HG03103 (cell line): ENCODE data around the gene GALNT2.
A peak's percentile ranks its signal among the peaks of the same experiment; 100 is the strongest.

Experiments
- ATAC-seq: cut with Tn5 transposase; IDR thresholded peaks from one replicate; pipeline ENCODE4 v1.9.1; 2021; ENCODE audit warnings: low read depth; ENCODE audit not compliant: unreplicated experiment

Gene GALNT2

DNA sequence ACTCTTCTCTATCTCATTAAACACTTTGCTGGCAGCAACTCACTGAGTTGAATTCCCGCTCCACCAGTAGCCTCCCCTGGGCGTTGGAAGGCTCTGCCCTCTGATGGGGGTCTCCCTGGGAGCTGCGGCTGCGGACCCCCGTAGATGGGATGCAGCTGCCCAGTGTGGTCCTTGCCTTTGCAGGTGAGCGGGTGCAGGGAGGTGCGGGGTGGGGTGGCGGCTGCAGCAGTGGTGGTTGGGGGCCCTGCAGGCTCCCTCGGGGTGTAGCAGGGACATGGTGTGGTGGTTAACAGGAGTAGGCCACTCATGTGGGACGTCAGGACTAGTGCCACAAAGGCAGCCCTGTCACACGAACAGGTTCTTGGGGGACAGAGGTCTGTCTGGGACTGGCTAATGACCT, 42.0 kb downstream of the GALNT2 start:
- ATAC-seq, result no peak

DNA sequence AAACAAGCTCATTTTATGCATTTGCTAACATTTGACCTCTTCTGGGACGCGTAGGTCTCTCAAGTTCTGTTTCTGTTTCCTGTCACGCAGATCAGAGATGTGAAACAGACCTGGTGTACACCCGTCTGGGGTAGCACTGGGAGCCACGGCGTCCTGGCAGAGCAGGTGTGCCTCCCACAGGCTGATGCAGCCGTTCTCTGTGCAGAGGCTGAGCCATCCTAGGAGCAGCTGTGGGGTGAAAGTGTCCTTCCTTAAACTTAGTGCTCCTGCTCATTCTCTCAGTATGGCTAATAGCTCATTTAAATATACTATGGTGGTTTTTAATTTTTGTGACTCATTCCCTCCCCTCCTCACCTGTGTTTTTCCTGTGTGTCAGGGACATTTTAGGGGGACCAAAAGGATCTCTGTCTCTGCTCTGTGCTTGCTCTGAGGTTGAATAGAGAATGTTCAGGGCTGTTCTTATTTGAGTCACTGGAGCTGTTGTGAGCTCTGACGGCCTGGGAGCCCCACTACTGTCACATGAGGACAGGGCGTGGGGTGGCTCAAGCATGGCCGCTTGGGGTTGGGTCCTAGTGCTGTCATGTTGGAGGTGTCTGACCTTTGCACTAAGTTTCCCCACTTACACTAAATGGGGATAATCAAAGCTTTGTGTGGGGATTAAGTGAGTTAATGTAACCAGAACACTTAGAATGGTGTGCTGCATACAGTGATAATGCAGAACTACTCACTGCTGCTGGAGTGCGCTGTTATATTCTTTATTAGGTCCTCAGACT, 43.0 kb downstream of the GALNT2 start:
- ATAC-seq, result peak; percentile 78

DNA sequence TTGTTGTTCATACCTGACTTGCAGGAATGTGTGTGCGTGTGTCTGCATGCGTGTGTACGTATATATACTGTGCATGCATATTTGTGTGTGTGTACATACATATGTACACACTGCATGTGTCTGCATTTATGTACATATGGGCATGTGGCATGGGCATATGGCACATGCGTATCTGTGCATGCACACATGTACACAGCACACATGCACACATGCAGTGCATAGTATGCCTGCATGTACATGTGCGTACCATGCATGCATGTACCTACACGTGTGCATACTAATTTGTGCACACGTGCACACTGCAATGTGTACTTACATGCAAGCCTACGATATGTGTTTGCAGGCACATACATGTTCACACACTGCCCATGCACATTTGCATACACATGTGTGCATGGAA, 43.9 kb downstream of the GALNT2 start:
- no peak for ATAC-seq

DNA sequence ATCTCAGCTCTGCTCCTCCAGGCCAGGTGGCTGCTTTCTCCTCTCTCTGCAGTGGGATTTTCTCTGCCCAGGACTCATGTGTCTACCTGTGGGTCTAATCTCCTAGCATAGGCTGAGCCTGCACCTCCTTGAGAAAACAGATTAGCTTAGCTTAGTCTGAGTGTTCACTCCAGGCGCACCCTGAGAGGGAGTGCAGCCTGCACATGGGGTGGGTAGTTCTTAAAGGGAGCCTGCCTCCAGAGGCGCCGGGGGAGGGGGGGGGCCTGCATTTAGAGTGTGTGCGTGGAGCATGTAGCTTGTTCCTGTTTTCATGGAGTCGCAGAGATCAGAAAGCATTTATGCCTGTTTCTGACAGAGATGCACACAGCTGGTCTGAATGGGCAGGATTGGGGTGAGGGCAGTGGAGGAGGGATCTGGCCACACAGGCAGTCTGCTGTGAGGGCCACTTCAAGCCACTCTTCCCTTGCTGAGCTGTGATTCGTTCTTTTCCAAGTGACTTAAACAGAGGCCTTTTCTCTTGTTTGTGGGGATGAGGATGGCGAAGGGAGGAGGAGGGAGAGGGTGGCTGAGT, 45.2 kb downstream of the GALNT2 start:
- no peak for ATAC-seq

DNA sequence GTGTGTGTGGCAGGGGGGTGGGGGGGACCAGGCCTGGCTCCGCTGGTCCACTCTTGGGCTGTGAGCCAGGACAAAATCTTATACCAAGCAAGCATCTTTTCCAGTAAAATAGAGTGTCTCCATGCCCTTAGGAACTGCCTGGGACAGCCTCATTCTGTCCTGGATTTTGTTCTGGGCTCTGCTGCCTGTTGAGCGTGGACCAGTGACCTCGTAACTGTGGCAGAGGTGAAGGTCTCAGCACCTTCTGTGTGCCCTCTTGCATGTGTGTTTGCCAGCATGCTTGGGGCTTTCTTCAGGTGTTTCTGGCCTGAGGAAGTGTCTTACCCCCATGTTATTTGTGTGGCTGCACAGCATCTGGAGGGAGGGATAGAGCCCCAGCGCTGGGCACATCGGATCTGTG, 45.7 kb downstream of the GALNT2 start:
- ATAC-seq, result no peak

DNA sequence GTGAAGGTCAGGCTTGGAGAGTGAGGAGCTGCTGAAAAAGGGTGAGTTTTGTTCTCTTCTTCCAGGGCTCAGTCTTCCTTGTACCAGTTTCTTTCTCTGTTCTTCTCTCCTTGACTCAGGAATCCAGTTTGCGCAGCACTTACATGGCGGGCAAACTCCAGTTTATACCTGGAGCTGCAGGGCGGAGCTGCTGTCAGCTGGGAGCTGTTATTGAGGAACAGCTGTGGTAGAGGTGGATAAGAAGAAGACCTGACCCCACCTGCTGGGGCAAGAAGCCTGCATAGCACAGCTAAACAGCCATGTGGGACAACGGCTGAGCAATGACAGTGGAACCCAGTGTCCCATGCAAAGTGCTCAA, 46.2 kb downstream of the GALNT2 start:
- ATAC-seq, result no peak

DNA sequence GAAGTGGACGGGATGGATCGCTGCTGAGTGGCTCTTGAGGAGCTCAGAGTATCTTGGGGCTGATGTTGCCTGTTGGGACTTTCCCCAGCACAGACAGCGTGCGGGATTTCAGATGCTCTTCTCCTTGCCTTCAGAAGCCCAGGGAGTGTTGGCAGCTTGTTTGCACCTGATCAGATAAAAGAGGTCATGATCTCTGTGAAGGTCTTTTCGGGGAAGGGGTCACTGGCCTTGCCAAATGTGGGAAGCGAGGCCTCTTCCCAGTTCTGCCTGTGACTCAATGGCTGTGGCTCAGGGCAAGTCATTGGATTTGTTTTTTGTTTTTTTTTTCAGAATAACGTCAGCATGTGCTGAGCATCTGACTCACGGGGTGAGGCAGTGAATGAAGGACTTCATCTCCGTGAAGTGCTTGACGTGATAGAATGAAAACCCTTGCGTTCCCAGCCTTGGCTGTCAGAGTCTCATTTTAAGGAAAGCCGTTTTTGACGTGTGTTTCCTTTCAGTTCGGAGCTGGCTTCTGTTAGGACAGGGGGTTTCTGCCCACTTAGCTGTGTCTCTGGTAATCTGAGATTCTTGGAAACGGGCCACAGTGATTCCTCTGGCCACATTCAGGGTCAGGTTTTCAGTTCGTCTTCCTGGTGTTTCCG, 46.7 kb downstream of the GALNT2 start:
- ATAC-seq, result no peak

DNA sequence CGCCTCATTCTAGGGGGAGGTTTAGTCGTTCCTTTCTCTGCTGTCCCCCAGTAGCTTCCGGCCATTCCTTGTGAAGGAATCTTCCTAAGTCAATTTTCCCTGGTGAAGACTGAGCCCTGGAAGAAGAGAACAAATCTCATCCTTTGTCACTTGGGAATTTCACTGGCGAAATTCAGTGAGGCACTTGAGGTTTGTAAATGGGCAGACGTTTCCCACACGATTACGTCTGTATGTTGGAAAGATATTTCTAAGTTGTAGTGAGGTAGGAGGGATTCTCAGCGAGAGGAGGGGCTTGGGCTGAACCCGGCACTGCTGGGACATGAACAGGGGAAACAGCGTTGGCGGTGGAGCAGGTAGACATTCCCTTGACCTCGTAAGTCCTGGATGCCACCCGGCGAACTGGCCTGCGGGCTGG, 47.2 kb downstream of the GALNT2 start:
- ATAC-seq, result no peak

DNA sequence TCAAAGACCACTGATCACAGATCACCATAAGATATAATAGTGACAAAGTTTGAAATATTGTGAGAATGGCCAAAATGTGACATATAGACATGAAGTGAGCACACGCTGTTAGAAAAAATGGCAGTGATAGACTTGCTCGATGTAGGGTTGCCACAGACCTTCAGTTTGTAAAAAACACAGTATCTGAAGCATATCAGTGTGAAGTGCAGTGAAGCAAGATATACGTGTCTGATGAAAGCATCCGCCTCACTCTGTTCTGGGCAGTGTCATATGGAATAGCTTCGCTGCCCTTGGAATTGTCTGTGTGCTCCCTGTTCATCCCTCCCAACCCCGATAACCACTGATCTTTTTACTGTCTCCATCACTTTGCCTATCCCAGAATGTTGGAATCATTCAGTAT, 50.7 kb downstream of the GALNT2 start:
- ATAC-seq, result no peak

DNA sequence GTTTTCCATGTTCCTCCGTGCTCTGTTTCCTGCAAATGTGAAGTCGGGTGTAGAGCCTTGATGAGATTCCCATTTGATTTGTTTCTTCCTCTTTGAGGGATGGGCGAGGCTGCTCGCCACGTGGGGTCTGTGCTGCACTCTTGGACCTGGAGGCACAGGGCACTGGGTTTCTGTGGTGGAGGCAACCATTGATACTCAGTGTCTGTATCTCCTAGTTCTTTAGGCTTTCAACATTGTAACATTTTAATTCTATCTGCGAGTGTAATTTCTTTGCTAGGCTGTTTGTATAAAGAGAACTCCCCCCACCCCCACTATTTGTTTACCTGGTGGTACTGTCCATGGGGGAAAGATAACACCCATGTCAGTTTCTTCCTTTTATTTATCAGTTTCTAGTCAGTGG, 52.3 kb downstream of the GALNT2 start:
- ATAC-seq, result no peak

DNA sequence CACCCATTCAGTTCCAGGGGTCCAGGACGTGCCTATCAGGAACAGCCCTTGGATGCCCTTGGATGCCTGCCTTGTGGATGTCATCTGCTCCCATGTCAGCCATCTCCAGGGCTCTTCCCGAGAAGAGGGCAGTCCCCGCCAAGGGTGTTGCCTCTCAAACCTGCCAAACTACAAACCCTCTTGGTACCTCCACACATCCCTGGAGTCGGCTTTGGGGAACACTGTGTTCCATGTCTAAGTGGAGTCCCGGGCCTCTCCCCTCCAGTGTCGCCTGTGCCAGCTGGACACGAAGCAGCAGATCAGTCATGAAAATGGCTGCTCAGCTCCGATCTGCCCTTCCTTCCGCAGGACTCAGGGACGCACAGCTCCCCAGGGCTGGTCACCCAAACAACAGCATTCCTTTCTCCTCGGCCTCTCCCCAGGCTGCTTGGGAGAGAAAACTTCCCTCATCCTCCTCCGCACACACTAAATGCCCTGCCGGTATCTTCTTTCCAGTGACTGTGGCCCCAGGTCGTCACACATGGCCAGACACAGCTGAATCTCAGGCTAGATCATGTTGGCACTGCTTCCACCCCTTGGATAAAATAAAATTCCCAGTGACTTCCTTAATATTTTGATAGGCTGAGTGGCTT, 53.4 kb downstream of the GALNT2 start:
- ATAC-seq, result no peak

DNA sequence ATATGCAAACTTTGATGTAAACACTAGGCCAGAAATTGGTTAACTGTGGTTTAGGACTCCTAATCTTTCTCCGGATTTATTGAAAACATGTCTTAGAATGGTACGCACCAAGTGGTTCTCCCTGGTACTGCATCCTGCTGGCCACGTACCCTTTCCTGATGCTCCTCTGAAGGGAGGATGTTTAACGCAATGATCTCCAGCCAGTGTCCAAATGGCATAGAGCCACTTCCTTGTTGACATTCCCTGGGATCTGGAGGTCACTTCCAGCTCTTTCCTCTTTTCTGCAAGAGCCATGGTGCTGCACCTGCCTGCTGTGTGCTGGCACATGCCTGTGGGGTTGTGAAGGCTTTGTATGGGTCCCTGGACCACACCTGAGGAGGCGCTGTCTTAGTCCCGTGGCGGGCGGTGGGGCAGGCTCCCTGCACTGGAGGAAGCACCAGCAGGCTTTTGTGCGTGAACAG, 53.9 kb downstream of the GALNT2 start:
- ATAC-seq, result no peak

DNA sequence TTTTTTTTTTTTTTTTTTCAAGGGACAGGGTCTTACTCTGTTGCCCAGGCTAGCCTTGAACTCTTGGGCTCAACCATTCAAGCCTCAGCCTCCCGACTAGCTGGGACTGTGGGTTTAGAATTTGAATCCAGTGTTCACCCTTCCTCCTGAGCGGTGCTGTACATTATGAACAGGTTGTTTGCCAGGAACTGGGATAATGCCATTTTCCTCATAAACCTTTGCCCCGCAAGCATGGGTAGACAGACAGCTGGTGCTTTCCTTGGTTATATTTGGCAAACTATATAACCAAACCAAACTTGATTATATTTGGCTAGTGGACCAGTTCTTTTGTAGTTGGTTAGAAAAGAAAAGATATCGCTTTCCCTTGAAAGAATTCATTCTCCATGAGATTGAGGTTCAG, 54.9 kb downstream of the GALNT2 start:
- ATAC-seq, result no peak

DNA sequence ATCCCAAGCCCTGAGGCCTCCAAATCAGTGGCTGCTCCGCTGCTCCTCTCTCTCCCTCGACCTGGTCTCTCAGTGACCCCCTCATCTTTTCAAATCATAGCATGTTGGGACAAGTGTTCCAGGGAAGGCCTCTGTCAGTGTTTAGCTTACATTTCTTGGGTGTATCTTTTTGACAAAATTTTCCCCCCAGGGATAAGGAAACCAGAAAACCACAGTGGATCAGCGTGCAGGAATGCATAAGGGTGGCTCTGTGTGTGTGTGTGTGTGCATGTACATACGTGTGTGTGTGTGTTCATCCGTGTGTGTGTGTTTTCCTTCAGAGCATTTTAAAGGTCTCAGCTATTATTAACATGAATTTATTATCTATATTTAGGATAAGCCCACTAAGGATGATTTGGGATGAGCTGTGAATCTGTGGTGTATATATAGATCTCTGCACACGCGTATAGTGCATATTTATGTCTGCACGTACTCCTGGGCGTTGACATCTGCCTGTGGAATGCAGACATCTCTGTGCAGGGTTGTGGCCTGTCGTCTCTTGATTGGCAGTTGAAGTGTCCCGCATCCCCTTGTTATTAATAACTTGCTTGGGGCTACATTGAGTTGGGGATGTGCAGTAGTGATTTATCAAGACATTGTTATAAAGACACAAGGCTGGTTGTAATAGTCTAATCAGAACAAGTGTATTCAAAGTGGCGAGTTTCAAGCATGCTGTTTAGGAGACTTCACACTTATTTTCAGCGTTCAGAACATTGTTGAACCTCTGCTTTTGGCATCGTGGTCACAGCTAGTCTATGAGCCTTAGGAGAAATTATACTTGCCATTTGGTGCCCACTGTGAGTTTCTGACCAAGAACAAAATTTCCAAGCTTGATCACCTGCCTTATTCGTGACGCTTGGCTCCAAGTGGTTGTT, 55.6 kb downstream of the GALNT2 start:
- ATAC-seq, result no peak

DNA sequence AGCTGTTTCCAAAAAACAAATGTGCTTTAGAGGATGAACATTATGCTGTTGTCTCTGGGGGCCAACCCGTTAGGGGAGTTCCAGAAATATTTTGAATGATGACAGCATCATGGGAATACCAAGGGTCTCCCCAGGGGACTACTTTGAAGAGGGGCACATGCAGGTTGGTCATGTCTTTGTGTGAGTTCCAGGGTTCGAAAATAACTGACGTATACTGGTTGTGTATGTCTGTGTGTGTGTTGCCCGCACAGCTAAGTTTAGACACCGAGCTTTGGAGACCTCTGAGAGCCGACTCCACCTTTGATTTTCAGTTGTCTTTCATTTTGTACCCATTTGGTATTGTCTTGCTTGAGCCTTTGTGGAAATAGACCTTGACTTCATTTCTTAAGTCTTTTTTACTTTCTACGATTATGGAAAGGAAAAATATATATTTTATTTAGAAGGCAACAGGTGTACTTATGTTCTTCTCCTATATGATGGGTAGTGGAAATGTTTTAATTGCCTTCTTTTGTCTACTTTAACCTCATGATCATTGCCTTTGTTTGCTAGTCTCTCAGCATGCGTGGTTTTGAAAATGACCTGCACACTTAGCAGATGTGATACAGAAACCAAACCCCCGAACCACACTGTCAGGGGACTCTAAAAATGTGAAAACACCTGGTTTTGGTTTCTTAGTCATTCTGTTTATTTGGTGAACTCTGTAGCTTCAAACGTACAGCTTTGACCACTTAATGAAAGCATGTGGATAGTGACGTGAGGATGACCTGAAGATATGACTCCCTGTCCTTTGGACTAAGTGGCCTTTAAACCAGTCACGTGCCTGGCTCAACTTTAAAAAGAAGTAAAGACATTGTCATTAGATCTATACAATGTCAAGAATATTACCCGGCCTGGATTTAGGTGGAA, 56.5 kb downstream of the GALNT2 start:
- peak; percentile 72 for ATAC-seq

DNA sequence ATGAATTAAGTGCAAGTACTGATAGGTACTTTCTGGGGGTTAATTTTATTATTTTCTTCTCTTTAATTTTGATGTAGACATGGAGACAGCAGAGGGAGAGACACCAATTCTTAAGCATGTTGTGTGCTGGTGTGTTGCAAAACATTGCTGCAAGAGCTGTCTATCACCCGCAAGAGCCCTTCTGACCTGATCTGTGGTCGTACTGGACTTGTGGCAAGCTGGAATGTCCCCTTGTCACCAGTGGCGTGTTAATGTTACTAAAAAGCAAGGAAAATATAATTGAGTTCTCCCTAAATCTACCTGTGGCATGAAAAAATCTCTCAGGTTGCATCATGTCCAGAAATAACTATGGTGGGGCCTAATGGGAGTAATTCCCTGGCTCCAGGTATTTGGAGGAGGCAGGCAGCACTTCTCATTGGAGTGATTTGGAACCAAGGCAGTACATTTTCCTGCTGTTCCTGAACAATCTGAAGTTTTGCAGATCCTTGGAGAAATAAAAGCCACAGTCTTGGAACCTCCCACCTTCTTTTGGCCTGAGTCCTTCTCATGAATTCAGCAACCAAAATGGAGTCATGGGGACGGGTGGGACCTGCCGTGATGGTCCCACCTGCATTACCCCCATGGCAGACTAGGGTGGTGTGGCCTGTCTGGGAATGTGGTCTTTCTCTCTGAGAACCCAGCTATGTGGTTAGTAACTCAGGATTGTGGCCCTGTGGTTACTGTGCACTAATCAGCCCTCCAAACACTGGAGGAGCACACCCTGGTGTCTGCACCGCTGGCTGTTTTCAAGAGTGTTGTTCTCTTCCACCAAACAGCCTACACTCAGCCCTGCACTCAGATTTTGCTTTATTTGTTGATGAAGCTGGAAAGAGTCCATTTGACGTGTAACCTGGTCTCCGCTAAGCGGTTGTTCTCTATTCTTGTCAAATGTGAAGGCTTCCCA, 57.4 kb downstream of the GALNT2 start:
- no peak for ATAC-seq

DNA sequence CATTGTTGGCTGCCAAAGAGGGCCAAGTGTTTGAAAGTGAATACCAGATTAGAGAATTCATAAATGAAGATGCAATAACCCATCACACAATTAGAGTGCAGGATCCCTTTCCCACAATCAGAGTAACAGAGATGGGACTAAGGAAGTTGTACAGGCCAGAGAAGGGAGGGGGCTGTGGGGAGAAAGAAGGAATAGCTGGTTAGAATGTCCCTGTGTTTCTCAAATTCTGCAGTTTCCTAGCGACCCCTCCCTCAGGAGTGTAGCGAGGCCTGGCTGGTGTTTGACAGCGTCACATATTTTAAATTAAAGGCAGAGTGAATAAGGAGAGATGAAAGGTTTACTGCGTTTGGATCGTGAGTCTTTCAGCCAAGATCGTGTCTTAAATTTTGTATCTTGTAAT, 58.1 kb downstream of the GALNT2 start:
- no peak for ATAC-seq
